ENCODE measurements around the gene CRACDL.

The CRACDL gene

DNA sequence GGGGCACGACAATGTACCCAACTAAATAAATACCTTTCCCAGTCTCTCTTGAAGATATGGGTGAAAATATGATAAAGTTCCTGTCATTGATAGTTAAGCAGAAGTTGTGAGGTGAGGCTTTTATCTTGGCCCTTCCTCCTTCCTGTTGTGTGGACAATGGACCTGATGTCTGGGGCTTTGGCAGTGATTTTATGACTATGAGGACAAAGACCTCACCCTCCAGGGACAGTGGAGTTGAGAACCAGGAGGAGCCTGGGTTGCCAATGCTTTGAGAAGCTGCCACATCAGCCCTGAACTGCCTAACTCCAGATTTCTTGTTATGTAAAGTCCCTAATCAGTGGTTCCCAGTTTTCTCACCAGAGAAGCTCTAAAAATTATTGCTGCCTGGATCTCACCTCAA, 184.3 kb downstream of the CRACDL start:
- DNase-seq (ENCODE audit: low read depth in 2 of 2), result no peak

DNA sequence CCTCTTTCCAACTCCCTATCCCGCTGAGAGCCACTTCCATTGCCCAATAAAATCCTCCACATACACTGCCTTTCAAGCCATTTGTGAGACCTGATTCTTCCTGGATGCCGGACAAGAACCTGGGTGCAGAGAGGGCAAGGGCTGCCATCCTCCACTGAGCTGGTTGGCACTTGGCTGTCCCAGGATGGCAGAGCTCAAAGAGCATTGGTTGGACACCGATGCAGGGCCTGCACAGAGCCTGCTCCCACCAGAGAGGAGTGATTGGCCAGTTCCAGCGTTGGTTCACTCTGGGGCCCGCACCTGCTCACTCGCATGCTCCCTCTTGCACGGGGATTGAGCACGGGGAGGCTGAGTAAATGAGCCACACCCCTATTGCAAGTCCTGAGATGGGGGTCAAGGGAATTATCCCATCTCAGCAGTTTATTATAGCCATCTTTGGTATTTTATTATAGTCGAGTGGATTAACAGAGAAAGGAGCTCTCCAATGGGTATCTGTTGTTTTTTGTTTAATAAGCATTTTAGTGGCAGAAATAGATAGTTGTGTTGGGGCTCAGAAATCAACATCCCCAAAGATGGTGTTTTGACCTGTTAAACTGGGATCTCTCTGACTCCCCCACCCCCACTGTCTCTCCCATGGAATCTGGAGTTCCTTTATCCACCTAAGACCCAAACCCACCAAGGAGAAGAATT, 185.3 kb downstream of the CRACDL start:
- DNase-seq (ENCODE audit: low read depth in 2 of 2), result no peak

DNA sequence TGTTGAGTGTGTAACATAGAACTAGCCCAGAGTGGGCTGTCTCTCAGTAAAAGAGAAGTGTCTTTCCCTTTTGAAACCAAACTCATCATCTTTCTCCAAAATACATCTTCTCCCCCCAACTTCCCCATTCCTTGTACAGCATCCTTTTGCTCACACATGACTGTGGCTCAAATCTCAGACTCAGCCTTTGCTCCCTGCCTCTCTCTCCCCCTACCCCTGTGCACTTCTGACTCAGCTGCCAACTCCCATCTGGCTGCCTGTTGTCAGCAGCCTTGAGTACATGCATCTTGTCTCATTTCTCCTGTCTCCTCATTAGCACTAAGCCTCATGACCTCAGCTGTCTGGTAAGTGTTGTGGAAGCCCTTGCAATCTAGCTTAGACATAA, 187.0 kb downstream of the CRACDL start:
- DNase-seq (ENCODE audit: low read depth in 2 of 2), result no peak

DNA sequence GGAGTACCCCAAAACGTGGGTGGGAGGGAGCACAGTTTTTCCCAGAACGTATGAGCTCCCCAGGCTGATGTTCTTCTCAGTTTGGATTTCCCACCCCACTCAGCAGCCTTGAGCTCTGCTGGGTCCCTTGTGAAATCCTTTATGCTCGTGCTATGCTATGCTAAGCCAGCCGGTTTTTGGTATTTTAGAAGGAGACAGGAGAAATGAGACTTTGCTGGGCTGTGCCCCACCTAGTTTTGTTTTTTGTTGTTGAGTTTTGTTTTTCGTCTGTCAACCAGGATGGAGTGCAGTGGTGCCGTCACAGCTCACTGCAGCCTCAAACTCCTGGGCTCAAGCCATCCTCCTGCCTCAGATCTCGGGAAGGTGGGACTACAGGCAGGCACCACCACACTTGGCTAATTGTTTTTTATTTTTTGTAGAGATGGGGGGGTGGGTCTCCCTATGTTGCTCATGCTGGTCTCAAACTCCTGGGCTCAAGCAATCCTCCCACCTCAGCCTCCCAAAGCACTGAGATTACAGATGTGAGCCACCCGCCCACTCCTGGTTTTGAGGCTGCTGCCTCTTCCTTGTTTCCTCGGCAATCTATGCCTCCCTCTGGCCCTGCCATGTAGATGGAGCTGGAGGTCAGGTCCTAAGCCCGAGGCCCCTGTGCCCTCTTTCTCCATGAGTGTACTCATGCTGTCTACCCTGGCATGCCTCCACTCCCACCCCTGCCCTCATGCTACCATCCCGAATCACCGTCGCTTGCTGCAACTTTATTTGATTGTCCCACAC, 187.5 kb downstream of the CRACDL start:
- no peak for DNase-seq (ENCODE audit: low read depth in 2 of 2)

DNA sequence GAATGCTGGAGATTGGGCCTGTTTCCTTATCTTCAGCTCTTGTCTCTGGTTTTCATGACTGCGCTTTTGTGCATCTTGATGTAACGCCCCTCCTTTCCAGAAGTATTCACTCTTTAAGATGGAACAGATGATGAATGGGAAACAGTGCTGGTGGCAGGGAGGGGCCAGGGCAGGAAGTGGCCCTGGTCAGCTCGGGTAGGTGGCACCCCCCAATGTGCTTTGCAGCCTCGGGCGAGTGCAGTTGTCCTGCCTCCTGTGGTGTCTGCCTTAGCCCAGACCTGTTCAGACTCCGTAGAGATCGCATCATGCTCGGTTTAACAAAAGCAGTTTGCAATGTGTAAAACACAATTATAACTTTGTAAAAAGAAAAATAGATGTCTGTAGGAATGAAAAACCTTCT, 188.1 kb downstream of the CRACDL start:
- DNase-seq (ENCODE audit: low read depth in 2 of 2), result no peak

DNA sequence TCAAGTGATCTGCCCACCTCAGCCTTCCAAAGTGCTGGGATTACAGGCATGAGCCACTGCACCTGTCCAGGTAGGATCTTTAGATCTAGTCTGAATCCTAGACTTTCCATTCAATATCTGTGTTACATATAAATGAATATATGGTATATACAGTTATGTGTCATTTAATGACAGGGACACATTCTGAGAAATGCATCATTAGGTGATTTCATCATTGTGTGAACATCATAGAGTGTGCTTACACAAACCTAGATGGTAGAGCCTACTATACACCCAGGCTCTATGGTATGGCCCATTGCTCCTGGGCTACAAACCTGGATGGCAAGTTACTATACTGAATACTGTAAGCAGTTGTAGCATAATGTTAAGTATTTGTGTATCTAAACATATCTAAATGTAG, 189.6 kb downstream of the CRACDL start:
- no peak for DNase-seq (ENCODE audit: low read depth in 2 of 2)

DNA sequence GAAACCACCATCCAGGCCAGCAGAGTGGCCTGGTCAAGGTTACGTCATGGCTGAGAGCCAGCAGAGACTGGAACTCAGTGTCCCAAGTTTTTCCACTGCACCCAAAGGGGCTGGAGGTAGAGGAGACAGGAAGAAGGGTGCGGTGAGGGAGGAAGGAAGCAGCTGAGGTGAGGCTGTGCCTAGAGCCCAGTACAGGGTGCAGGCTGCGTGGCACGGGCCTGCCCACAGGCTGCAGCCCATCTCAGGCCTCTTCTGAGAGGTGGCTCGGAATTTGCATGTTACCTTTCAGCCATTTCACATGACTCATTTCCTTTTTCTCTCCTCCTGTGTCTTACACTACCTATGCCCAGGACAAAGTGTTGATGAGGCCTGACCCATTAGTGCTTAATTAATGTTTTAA, 191.4 kb downstream of the CRACDL start:
- no peak for DNase-seq (ENCODE audit: low read depth in 2 of 2)

Measured in stimulated activated CD8-positive, alpha-beta memory T cell treated with anti-CD3 and anti-CD28 coated beads, Interleukin-15, amount 100 ng/mL, for 48 hours (primary cell).